Right renal cortex interstitium (tissue), 3 donors: ENCODE data around the gene PHF2. TPM values are rescaled to one million over a fixed set of nuclear protein-coding genes. Genes with fewer than 3 reads are reported as not detected.

Experiments used
- DNase-seq, 3 donors: peaks; one replicate each; pipeline ENCODE4 v3.0.0-alpha.2; 2013; ENCODE audit warnings: low read depth in 3 of 3, low spot score in 2 of 3
- polyA plus RNA-seq, 3 donors: library from polyadenylated mRNA; unstranded; fragments of 120-200 nt; gene quantifications; one replicate each; pipeline ENCODE4 v1.2.1, GENCODE V29; 2013; ENCODE audit not compliant: insufficient read length in 3 of 3

Gene PHF2
- polyA plus RNA-seq, 3 donors, result 34.8 to 37.6 (median 35.3) TPM

DNA sequence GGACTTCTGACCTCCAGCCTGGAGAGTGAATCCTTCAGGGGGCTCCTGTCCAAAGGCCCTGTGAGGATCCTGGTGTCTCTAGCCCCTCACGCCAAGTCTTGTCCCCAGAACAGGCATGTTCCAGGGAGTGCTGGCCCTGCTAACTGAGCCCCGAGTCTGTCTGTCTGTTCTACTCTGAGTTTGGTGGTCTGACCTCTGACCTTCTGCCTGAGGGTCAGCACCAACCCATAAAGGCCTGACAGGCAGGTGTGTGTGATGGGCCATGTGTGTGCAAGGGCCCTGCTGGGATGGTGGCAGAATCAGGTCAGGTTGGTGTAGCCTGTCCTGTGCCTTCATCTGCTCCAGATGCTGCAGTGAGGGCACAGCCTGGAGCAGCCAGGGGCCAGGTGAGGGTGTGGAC lies 46.3 kb downstream of the PHF2 start:
- no peak for DNase-seq

GRCh38 chr9:93623753-93624152 lies 47.4 kb downstream of the PHF2 start:
- DNase-seq, result no peak

DNA sequence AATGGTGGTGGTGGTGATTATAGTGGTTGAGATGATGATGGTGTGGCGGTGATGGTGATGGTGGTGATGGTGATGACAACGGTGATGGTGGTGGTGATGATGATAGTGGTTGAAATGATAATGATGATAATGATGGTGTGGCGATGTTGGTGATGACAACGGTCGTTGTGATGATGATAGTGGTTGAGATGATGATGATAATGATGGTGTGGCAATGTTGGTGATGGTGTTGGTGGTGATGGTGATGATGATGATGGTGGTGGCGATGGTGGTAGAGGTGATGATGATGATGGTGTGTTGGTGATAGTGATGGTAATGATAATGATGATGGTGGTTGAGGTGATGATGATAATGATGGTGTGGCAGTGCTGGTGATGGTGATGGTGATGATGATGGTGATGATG lies 48.0 kb downstream of the PHF2 start:
- no peak for DNase-seq

- no peak for DNase-seq
Observed at GRCh38 chr9:93624977-93625376, 48.6 kb downstream of the PHF2 start.

- no peak for DNase-seq
Observed at GRCh38 chr9:93629920-93630319, 53.5 kb downstream of the PHF2 start.

- DNase-seq, result no peak
Observed at GRCh38 chr9:93630806-93631411, 54.5 kb downstream of the PHF2 start.

DNA sequence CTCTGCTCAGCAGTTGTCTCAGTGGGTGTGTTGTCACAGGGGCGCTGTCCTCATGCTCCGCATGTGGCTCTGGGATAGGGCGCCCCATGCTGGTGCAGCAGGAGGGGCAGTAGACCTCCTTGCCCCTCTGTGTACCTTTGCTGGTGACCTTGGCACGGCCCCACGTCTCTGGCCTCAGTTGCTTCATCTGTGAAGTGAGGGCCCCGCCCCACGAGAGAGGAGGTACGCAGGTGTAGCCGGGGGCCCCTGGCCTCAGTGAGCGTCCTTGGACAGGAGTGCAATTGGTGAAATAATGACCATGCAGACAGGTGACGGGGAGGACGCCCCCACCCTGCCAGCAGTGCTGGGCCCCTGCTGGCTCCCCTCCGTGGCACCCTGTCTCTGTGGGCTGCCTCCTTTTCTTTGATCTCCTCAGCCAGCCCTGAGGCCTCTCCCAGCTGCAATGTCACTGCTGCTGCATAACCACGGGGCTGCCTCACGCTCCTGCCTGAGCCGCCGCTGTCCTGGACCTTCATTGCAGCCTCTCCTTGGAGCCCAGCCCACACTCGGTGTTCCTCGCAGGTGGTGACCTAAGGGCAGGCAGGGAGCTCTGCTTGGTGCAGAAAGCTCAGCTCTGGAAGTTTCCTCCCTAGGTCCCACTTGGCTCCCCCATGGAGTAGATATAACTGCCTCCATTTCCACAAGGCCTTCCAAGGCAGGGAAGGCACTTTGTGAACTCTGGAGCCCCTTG lies 57.3 kb downstream of the PHF2 start:
- DNase-seq, result no peak

GRCh38 chr9:93634311-93635185 lies 58.2 kb downstream of the PHF2 start:
- DNase-seq, result no peak

DNA sequence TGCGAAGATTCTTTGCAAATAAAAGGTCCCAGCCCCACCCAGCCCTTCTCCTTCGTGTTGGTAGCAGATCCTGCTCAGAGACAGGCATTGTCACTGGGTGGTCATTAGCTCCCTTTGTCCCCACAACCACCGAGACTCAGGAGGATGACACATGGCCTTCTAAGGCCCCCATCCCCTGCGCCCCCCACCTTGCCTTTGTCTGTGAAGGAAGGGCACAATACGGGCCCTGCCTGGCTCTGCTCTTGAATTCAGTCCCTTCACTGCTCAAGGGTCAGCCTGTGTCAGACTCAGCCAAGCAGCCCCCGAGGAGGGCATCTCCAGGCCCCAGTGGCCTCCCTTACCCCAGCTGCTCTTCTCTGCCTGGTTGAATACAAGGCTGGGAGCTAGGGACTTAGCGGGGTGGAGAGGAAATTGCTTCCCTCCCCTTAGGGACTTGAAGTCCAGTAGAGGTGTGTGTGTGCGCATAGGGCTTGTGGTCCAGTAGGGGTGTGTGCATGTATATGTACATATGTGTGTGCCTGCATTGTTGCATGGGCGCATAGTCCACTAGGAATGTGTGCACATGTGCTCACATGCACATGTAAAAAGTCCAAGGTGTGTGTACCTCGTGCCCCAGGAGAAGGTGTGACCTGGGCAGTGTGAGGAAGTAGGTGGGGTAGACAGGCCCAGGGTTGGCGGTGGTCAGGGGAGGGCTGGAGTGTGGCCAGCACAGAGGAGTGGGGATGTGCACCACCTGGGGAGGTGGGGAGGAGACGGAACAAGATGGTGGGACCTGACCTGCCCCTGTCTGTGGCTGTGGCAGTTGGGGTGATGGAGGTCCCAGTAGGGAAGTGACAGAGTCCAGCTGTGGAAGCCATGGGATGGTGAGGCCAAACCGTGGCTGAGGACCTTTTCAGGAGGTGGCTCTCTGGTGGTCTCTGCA lies 59.1 kb downstream of the PHF2 start:
- DNase-seq, result no peak

GRCh38 chr9:93636172-93636661 lies 59.8 kb downstream of the PHF2 start:
- DNase-seq, result no peak

DNA sequence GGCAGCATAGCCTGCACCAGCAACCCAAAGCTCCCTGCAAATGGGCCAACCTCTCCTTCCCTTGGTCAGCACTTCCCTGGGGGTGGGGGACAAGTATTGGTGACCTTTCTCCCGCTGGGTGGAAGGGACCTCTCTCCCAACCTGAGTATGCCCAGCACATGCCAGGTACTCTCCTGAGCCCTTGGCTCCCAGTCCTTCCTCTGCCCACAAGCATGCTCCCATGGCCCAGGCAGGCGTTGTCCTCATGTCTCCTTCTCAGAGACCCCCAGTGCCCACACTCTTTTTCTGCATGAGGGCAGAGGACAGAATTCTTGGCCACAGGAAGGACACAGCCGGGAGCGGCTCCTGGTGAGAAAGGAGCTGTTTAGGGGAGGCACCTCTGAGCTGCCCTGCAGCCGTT lies 60.3 kb downstream of the PHF2 start:
- DNase-seq, result no peak

DNA sequence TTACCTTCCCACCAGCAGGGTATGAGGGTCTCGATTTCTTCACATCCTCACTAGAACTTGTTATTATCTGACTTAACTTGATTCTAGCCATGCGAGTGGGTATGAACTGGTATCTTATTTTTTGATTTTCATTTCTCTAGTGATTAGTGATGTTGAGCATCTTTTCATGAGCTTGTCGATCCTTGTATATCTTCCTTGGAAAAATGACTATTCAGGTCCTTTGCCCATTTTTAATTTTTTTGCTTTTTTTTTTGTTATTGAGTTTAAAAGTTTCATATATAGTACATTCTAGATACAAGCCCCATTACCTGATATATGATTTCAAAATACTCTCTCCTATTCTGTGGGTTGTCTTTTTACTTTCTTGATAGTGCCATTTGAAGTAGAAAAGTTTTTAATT lies 61.5 kb downstream of the PHF2 start:
- no peak for DNase-seq

GRCh38 chr9:93640027-93640426 lies 63.6 kb downstream of the PHF2 start:
- no peak for DNase-seq

GRCh38 chr9:93642961-93643360 lies 66.6 kb downstream of the PHF2 start:
- DNase-seq, result no peak

- DNase-seq, result no peak
Observed at GRCh38 chr9:93644397-93645088, 68.2 kb downstream of the PHF2 start.

GRCh38 chr9:93645149-93645889 lies 68.9 kb downstream of the PHF2 start:
- DNase-seq, result no peak

- DNase-seq, result no peak
Observed at GRCh38 chr9:93645921-93646639, 69.7 kb downstream of the PHF2 start.

- no peak for DNase-seq
Observed at GRCh38 chr9:93646640-93647178, 70.3 kb downstream of the PHF2 start.
